NCI-H69 (cell line): ENCODE results near the gene TFEB.

ENCODE experiments used
- DNase-seq: peaks from one replicate; lab custom pipeline; 2025; lab: John Stamatoyannopoulos, UW

The TFEB gene

GRCh38 chr6:41723530-41724227 lies 11.7 kb downstream of the TFEB start:
- DNase-seq, result peak; percentile 63

GRCh38 chr6:41722969-41723529 lies 12.4 kb downstream of the TFEB start:
- no peak for DNase-seq

- no peak for DNase-seq
Observed at GRCh38 chr6:41721414-41721813, 14.0 kb downstream of the TFEB start.

- DNase-seq, result no peak
Observed at GRCh38 chr6:41720783-41721182, 14.6 kb downstream of the TFEB start.

- no peak for DNase-seq
Observed at GRCh38 chr6:41720262-41720620, 15.2 kb downstream of the TFEB start.

- DNase-seq, result no peak
Observed at GRCh38 chr6:41719436-41720261, 15.8 kb downstream of the TFEB start.

- DNase-seq, result peak; percentile 23
Observed at GRCh38 chr6:41718828-41719227, 16.6 kb downstream of the TFEB start.

GRCh38 chr6:41717392-41717736 lies 18.0 kb downstream of the TFEB start:
- peak; percentile 41 for DNase-seq

GRCh38 chr6:41716516-41717391 lies 18.7 kb downstream of the TFEB start:
- peak; percentile 64 for DNase-seq

- DNase-seq, result peak; percentile 55
Observed at GRCh38 chr6:41715795-41716515, 19.5 kb downstream of the TFEB start.

- DNase-seq, result no peak
Observed at GRCh38 chr6:41714556-41715273, 20.7 kb downstream of the TFEB start.

- no peak for DNase-seq
Observed at GRCh38 chr6:41713650-41714291, 21.6 kb downstream of the TFEB start.

- DNase-seq, result peak; percentile 57
Observed at GRCh38 chr6:41713159-41713649, 22.2 kb downstream of the TFEB start.

GRCh38 chr6:41712651-41713103 lies 22.7 kb downstream of the TFEB start:
- no peak for DNase-seq

- no peak for DNase-seq
Observed at GRCh38 chr6:41711323-41712038, 23.9 kb downstream of the TFEB start.

GRCh38 chr6:41709375-41709774 lies 26.0 kb downstream of the TFEB start:
- no peak for DNase-seq

- DNase-seq, result no peak
Observed at GRCh38 chr6:41708856-41709255, 26.6 kb downstream of the TFEB start.

- DNase-seq, result peak; percentile 16
Observed at GRCh38 chr6:41707565-41708200, 27.7 kb downstream of the TFEB start.
